Endothelial cell of umbilical vein (primary cell): ENCODE measurements around the gene KLHL1. TPM values are rescaled to one million over a fixed set of nuclear protein-coding genes. Genes with fewer than 3 reads are reported as not detected.

Source experiments
- BruUV-seq: library from RNA; stranded (reverse); fragments of 400-500 nt; replicated peaks from 2 replicates; lab custom pipeline; 2021; lab: Mats Ljungman, UMichigan
- CTCF ChIA-PET: fragments of 300-600, 350-600 bp; sonication (Branson Sonifier 250); formaldehyde crosslinking; loops from one replicate; lab custom pipeline; 2021; ENCODE audit warnings: antibody characterized with exemption, inconsistent platforms; lab: Charles Lee
- POLR2A ChIA-PET: fragments of 300-600, 350-600 bp; sonication (Branson Sonifier 250); formaldehyde crosslinking; loops from one replicate; lab custom pipeline; 2021; ENCODE audit warnings: antibody characterized with exemption, inconsistent platforms; lab: Charles Lee
- DNase-seq: peaks from one replicate; pipeline ENCODE4 v3.0.0-alpha.2; 2011; ENCODE audit warnings: low read depth, low spot score
- FAIRE-seq: peaks from 2 replicates; lab custom pipeline; 2011; peaks lifted over from hg19 to GRCh38; lab: Jason Lieb, UNC
- H2AFZ ChIP-seq: 2 replicates; pipeline ENCODE4 v1.6.0; 2012; ENCODE audit warnings: low read depth, low read length, control low read depth, inconsistent platforms
- H3K27ac ChIP-seq: 2 replicates; pipeline ENCODE4 v1.5.1; 2011; ENCODE audit warnings: low read depth, mild to moderate bottlenecking, control low read depth, low read length, moderate library complexity; ENCODE audit not compliant: insufficient read depth
- H3K27me3 ChIP-seq, 2 experiments: 2 replicates each; pipeline versions ENCODE4 v1.6.0 to v1.6.1; 2011; ENCODE audit warnings: low read length in 2 of 2, mixed read lengths in 1 of 2; ENCODE audit not compliant: control insufficient read depth in 2 of 2, insufficient read depth in 2 of 2
- H3K36me3 ChIP-seq, 2 experiments: 2 replicates in 1 of 2; 3 replicates in 1 of 2; pipeline ENCODE4 v1.5.1; 2011; ENCODE audit warnings: low read length in 2 of 2, mild to moderate bottlenecking in 1 of 2, moderate library complexity in 1 of 2; ENCODE audit not compliant: control insufficient read depth in 2 of 2, insufficient read depth in 2 of 2; ENCODE audit errors: extremely low read depth in 1 of 2
- H3K4me1 ChIP-seq: 3 replicates; pipeline ENCODE4 v1.5.1; 2011; ENCODE audit warnings: mild to moderate bottlenecking, low read length; ENCODE audit not compliant: control insufficient read depth, insufficient read depth; ENCODE audit errors: extremely low read depth
- H3K4me2 ChIP-seq: 2 replicates; pipeline ENCODE4 v1.6.1; 2011; ENCODE audit warnings: low read length, control low read depth, mixed read lengths; ENCODE audit not compliant: insufficient read depth
- H3K4me3 ChIP-seq, 3 experiments: fragments of 200-600 bp in 1 of 3; sonication (generic), shearing (Covaris generic) in 1 of 3; replicated peaks in 1 of 3; 2 replicates each; pipeline ENCODE4 v1.5.1; 2011 to 2016; ENCODE audit warnings: control low read depth in 3 of 3, low read length in 3 of 3, mild to moderate bottlenecking in 2 of 3, inconsistent platforms in 1 of 3, low read depth in 1 of 3, moderate library complexity in 1 of 3; ENCODE audit not compliant: insufficient read depth in 1 of 3
- H3K79me2 ChIP-seq: 2 replicates; pipeline ENCODE4 v1.6.0; 2012; ENCODE audit warnings: low read length, inconsistent platforms; ENCODE audit not compliant: control insufficient read depth, insufficient read depth
- H3K9ac ChIP-seq: replicated peaks from 2 replicates; pipeline ENCODE3; 2011; ENCODE audit warnings: low read length, control low read depth; ENCODE audit not compliant: insufficient read depth; ENCODE audit errors: extremely low read depth
- H3K9me1 ChIP-seq: replicated peaks from 3 replicates; pipeline ENCODE4 v1.6.0; 2011; ENCODE audit warnings: mild to moderate bottlenecking, low read length; ENCODE audit not compliant: control insufficient read depth, insufficient read depth; ENCODE audit errors: extremely low read depth
- H3K9me3 ChIP-seq: replicated peaks from 2 replicates; pipeline ENCODE4 v1.5.1; 2012; ENCODE audit warnings: low read length, inconsistent platforms; ENCODE audit not compliant: control insufficient read depth, insufficient read depth
- H4K20me1 ChIP-seq: replicated peaks from 2 replicates; pipeline ENCODE3; 2011; ENCODE audit warnings: mild to moderate bottlenecking, low read length; ENCODE audit not compliant: control insufficient read depth, insufficient read depth; ENCODE audit errors: extremely low read depth
- EZH2 ChIP-seq: IDR thresholded peaks from 2 replicates; pipeline ENCODE4 v1.6.1; 2012; ENCODE audit warnings: borderline replicate concordance, low read depth, mild to moderate bottlenecking, moderate library complexity, low read length, inconsistent platforms; ENCODE audit not compliant: severe bottlenecking
- FOS ChIP-seq: IDR thresholded peaks from 2 replicates; pipeline ENCODE4 v1.6.1; 2011; ENCODE audit warnings: mild to moderate bottlenecking, low read length, moderate library complexity, borderline replicate concordance; ENCODE audit not compliant: insufficient read depth
- GATA2 ChIP-seq: IDR thresholded peaks from 2 replicates; pipeline ENCODE4 v1.7.0; 2011; ENCODE audit warnings: low read depth, mild to moderate bottlenecking, moderate library complexity, mixed read lengths, low read length; ENCODE audit not compliant: insufficient read length, insufficient read depth
- JUN ChIP-seq: IDR thresholded peaks from 2 replicates; pipeline ENCODE4 v1.6.1; 2011; ENCODE audit warnings: borderline replicate concordance, low read depth; ENCODE audit not compliant: insufficient read length, insufficient read depth
- MYC ChIP-seq: IDR thresholded peaks from one replicate; pipeline ENCODE4 v1.6.1; 2011; ENCODE audit warnings: mild to moderate bottlenecking, low read depth, low read length
- POLR2AphosphoS5 ChIP-seq: IDR thresholded peaks from 2 replicates; pipeline ENCODE4 v1.6.1; 2012; ENCODE audit warnings: low read depth, mild to moderate bottlenecking, control low read depth, low read length, moderate library complexity; ENCODE audit not compliant: insufficient read depth
- dilution Hi-C: fragments of 300-500 bp; cut with MboI; formaldehyde crosslinking; loops from one replicate; pipeline ENCODE4 v1.15.0; 2019; ENCODE audit warnings: low sequenced_read_pairs; ENCODE audit not compliant: extremely low pct_ligation_motif_present
- intact Hi-C: fragments of 100-400 bp; cut with micrococcal nuclease; formaldehyde crosslinking; loops from one replicate; pipeline ENCODE4 v1.10.0; 2022
- polyA plus RNA-seq, 4 experiments: library from polyadenylated mRNA; depleted of rRNA in 3 of 4; stranded (reverse) in 3 of 4; unstranded in 1 of 4; fragments of >200 nt; gene quantifications; 2 replicates each; pipeline versions ENCODE4 v1.2.1 to v1.2.3, GENCODE V29; 2011 to 2012; ENCODE audit warnings: missing spikeins in 1 of 4
- total RNA-seq: library from RNA; stranded (reverse); gene quantifications from 2 replicates; pipeline ENCODE4 v1.2.3, GENCODE V29; 2021
- TF ChIP-seq, protein P1 (sequence below): IDR thresholded peaks from 2 replicates; pipeline ENCODE4 v1.6.1; 2011; ENCODE audit not compliant: insufficient read depth, insufficient read length
- TF ChIP-seq, protein P2 (sequence below), 2 donors: IDR thresholded peaks; 1 replicate in 1 of 2; 2 replicates in 1 of 2; pipeline ENCODE4 v1.5.1; 2011; ENCODE audit warnings: low read length in 2 of 2, mild to moderate bottlenecking in 2 of 2, moderate library complexity in 2 of 2, control low read depth in 1 of 2, inconsistent platforms in 1 of 2, low read depth in 1 of 2; ENCODE audit not compliant: insufficient read depth in 1 of 2; ENCODE audit errors: extremely low read depth in 1 of 2

Gene KLHL1
- total and polyA plus RNA-seq, 2 donors (not counting 3 experiments of a cell fraction or from before 2014, with no cell fraction given), result not detected

DNA sequence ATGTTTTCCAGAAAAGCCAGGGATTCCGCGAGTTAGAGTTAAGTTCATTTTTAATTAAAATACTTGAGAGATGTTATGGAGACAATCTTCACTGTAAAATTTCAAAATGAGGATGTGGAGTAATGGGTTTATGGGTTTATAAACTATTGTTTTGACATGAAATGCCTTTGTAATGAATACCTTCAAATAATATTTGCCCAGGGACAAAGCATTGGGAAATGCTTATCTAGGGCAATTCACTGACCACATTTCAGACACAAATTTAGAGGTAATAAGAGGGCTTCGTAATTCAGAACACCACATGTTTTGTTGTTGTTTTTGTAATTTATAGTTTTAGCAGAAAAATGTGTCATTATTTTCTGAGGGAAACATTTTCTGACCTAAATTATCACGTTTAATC, 241.7 kb downstream of the KLHL1 start:
- Histone ChIP-seq H3K27me3 (no peaks in the 10 kb centered on the region), H3K4me1 (no peaks in the 10 kb centered on the region), H3K36me3 (no peaks in the 10 kb centered on the region), H2AFZ (no peak overlapping the region), H3K79me2 (no peaks in the 10 kb centered on the region), H3K4me3 (no peak overlapping the region), H3K27ac (no peak overlapping the region), H3K4me2 (no peak overlapping the region), H3K9ac (no peak overlapping the region), H4K20me1 (no peaks in the 10 kb centered on the region), H3K9me3 (no peaks in the 10 kb centered on the region), H3K9me1 (no peaks in the 10 kb centered on the region)
- POLR2A ChIA-PET, result no interaction called here
- TF ChIP-seq, protein P1, sequence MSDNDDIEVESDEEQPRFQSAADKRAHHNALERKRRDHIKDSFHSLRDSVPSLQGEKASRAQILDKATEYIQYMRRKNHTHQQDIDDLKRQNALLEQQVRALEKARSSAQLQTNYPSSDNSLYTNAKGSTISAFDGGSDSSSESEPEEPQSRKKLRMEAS, result no peak
- TF ChIP-seq GATA2, result no peak
- TF ChIP-seq EZH2, result no peak
- TF ChIP-seq, protein P2, sequence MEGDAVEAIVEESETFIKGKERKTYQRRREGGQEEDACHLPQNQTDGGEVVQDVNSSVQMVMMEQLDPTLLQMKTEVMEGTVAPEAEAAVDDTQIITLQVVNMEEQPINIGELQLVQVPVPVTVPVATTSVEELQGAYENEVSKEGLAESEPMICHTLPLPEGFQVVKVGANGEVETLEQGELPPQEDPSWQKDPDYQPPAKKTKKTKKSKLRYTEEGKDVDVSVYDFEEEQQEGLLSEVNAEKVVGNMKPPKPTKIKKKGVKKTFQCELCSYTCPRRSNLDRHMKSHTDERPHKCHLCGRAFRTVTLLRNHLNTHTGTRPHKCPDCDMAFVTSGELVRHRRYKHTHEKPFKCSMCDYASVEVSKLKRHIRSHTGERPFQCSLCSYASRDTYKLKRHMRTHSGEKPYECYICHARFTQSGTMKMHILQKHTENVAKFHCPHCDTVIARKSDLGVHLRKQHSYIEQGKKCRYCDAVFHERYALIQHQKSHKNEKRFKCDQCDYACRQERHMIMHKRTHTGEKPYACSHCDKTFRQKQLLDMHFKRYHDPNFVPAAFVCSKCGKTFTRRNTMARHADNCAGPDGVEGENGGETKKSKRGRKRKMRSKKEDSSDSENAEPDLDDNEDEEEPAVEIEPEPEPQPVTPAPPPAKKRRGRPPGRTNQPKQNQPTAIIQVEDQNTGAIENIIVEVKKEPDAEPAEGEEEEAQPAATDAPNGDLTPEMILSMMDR (IDR thresholded peaks at IDR 0.05; ENCODE audit: extremely low read depth in 1 of 2, insufficient read depth in 1 of 2, low read depth in 1 of 2, low read length in 2 of 2), result no peak
- no peak for TF ChIP-seq POLR2AphosphoS5
- no peak for TF ChIP-seq FOS
- no peak for TF ChIP-seq MYC
- no peak for TF ChIP-seq JUN
- BruUV-seq, result no TSS peak
- intact Hi-C loops (no loop called here), dilution Hi-C loops (no loop called here)
- FAIRE-seq, result no peak
- no peak for DNase-seq
- CTCF ChIA-PET, result no interaction called here
